HEK293 (cell line): ENCODE results near the gene KLHL17.
A peak's percentile ranks its signal among the peaks of the same experiment; 100 is the strongest.

Experiments used
- IKZF3 ChIP-seq: fragments of 450-650 bp; IDR thresholded peaks from 2 replicates; pipeline ENCODE4 v1.5.0; 2018; ENCODE audit warnings: missing biosample characterization, mild to moderate bottlenecking, missing genetic modification characterization, moderate library complexity
- KLF7 ChIP-seq: fragments of 450-650 bp; formaldehyde crosslinking; IDR thresholded peaks from 2 replicates; pipeline ENCODE4 v1.5.1; 2016; ENCODE audit warnings: missing biosample characterization, missing genetic modification characterization, borderline replicate concordance
- KLF8 ChIP-seq: fragments of 450-650 bp; formaldehyde crosslinking; IDR thresholded peaks from 2 replicates; pipeline ENCODE4 v1.5.1; 2016; ENCODE audit warnings: missing biosample characterization, missing genetic modification characterization
- MZF1 ChIP-seq: fragments of 450-650 bp; formaldehyde crosslinking; IDR thresholded peaks from 2 replicates; pipeline ENCODE4 v1.5.1; 2017; ENCODE audit warnings: missing biosample characterization, missing genetic modification characterization, borderline replicate concordance
- PRDM1 ChIP-seq: fragments of 450-650 bp; formaldehyde crosslinking; IDR thresholded peaks from 2 replicates; pipeline ENCODE4; 2016; ENCODE audit warnings: missing biosample characterization, missing genetic modification characterization
- ZBTB1 ChIP-seq: fragments of 450-650 bp; formaldehyde crosslinking; IDR thresholded peaks from 2 replicates; pipeline ENCODE4 v1.5.1; 2016; ENCODE audit warnings: missing biosample characterization, missing genetic modification characterization
- ZNF138 ChIP-seq: fragments of 450-650 bp; formaldehyde crosslinking; IDR thresholded peaks from 2 replicates; pipeline ENCODE4 v1.5.1; 2016; ENCODE audit warnings: missing biosample characterization, missing genetic modification characterization, borderline replicate concordance
- ZNF202 ChIP-seq: fragments of 450-650 bp; formaldehyde crosslinking; IDR thresholded peaks from 2 replicates; pipeline ENCODE4 v1.5.1; 2016; ENCODE audit warnings: missing biosample characterization, missing genetic modification characterization, borderline replicate concordance
- ZNF214 ChIP-seq: fragments of 450-650 bp; formaldehyde crosslinking; IDR thresholded peaks from 2 replicates; pipeline ENCODE4 v1.5.1; 2017; ENCODE audit warnings: missing biosample characterization, mild to moderate bottlenecking, missing genetic modification characterization, borderline replicate concordance
- ZNF404 ChIP-seq: fragments of 450-650 bp; formaldehyde crosslinking; IDR thresholded peaks from 2 replicates; pipeline ENCODE4 v1.5.1; 2017; ENCODE audit warnings: missing biosample characterization, missing genetic modification characterization
- ZNF416 ChIP-seq: fragments of 450-650 bp; formaldehyde crosslinking; IDR thresholded peaks from 2 replicates; pipeline ENCODE4 v1.5.1; 2016; ENCODE audit warnings: missing biosample characterization, missing genetic modification characterization
- ZNF423 ChIP-seq: fragments of 450-650 bp; formaldehyde crosslinking; IDR thresholded peaks from 2 replicates; pipeline ENCODE4 v1.5.1; 2016; ENCODE audit warnings: missing biosample characterization, missing genetic modification characterization
- ZNF48 ChIP-seq: fragments of 450-650 bp; formaldehyde crosslinking; IDR thresholded peaks from 2 replicates; pipeline ENCODE4 v1.5.1; 2016; ENCODE audit warnings: missing biosample characterization, missing genetic modification characterization
- ZNF600 ChIP-seq: fragments of 450-650 bp; formaldehyde crosslinking; IDR thresholded peaks from 2 replicates; pipeline ENCODE4 v1.5.1; 2016; ENCODE audit warnings: missing biosample characterization, missing genetic modification characterization
- ZNF658 ChIP-seq: fragments of 450-650 bp; formaldehyde crosslinking; IDR thresholded peaks from 2 replicates; pipeline ENCODE4; 2016; ENCODE audit warnings: missing biosample characterization, missing genetic modification characterization
- ZSCAN23 ChIP-seq: fragments of 450-650 bp; formaldehyde crosslinking; IDR thresholded peaks from 2 replicates; pipeline ENCODE4 v1.5.1; 2016; ENCODE audit warnings: missing biosample characterization, missing genetic modification characterization
- TF ChIP-seq, protein P1 (sequence below): fragments of 450-650 bp; formaldehyde crosslinking; IDR thresholded peaks from 2 replicates; pipeline ENCODE4 v1.5.1; 2016; ENCODE audit warnings: missing biosample characterization, missing genetic modification characterization
- TF ChIP-seq, protein P2 (sequence below): fragments of 450-650 bp; formaldehyde crosslinking; IDR thresholded peaks from 2 replicates; pipeline ENCODE4 v1.5.1; 2016; ENCODE audit warnings: missing biosample characterization, missing genetic modification characterization
- TF ChIP-seq, protein P3 (sequence below): fragments of 450-650 bp; formaldehyde crosslinking; IDR thresholded peaks from 2 replicates; pipeline ENCODE4 v1.5.1; 2016; ENCODE audit warnings: missing biosample characterization, missing genetic modification characterization
- TF ChIP-seq, protein P4 (sequence below): fragments of 450-650 bp; formaldehyde crosslinking; IDR thresholded peaks from 2 replicates; pipeline ENCODE4 v1.5.1; 2016; ENCODE audit warnings: missing biosample characterization, missing genetic modification characterization
- TF ChIP-seq, protein P5 (sequence below): fragments of 450-650 bp; formaldehyde crosslinking; IDR thresholded peaks from 2 replicates; pipeline ENCODE4 v1.5.1; 2016; ENCODE audit warnings: missing biosample characterization, missing genetic modification characterization

The KLHL17 gene

DNA sequence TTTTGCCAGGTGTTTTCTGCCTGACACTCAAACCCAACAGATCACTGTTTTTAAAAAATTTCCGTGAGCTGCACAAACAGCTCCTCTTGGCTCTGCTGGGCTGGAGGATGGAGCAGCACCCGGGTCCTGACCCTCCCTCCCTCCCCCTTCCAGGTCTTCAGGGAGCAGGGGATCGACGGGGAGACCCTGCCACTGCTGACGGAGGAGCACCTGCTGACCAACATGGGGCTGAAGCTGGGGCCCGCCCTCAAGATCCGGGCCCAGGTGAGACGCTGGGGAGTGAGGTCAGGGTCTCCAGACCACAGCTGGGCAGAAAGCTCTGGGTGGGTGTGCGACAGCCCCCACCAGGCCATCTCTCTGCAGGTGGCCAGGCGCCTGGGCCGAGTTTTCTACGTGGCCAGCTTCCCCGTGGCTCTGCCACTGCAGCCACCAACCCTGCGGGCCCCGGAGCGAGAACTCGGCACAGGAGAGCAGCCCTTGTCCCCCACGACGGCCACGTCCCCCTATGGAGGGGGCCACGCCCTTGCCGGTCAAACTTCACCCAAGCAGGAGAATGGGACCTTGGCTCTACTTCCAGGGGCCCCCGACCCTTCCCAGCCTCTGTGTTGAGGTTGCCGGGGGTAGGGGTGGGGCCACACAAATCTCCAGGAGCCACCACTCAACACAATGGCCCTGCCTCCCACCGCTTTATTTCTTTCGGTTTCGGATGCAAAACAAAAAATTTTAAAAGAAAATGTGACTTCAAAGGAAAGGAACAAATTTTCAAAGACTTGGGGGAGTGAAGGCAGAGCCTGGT is 16.6 kb upstream of the KLHL17 start (continued):
- TF ChIP-seq, protein P1, sequence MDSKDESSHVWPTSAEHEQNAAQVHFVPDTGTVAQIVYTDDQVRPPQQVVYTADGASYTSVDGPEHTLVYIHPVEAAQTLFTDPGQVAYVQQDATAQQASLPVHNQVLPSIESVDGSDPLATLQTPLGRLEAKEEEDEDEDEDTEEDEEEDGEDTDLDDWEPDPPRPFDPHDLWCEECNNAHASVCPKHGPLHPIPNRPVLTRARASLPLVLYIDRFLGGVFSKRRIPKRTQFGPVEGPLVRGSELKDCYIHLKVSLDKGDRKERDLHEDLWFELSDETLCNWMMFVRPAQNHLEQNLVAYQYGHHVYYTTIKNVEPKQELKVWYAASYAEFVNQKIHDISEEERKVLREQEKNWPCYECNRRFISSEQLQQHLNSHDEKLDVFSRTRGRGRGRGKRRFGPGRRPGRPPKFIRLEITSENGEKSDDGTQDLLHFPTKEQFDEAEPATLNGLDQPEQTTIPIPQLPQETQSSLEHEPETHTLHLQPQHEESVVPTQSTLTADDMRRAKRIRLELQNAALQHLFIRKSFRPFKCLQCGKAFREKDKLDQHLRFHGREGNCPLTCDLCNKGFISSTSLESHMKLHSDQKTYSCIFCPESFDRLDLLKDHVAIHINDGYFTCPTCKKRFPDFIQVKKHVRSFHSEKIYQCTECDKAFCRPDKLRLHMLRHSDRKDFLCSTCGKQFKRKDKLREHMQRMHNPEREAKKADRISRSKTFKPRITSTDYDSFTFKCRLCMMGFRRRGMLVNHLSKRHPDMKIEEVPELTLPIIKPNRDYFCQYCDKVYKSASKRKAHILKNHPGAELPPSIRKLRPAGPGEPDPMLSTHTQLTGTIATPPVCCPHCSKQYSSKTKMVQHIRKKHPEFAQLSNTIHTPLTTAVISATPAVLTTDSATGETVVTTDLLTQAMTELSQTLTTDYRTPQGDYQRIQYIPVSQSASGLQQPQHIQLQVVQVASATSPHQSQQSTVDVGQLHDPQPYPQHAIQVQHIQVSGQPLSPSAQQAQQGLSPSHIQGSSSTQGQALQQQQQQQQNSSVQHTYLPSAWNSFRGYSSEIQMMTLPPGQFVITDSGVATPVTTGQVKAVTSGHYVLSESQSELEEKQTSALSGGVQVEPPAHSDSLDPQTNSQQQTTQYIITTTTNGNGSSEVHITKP = peak; percentile 34
- TF ChIP-seq ZNF658 (tag by site-specific recombination) (no peak), ZNF138 (no peak), KLF7 (tag by site-specific recombination) (peak; percentile 74), MZF1 (no peak), IKZF3 (tag by site-specific recombination) (peak; percentile 46; the same call in 1 of the 2 replicates), ZNF48 (tag by site-specific recombination) (no peak), ZNF202 (tag by site-specific recombination) (no peak), ZNF416 (tag by site-specific recombination) (no peak), ZNF600 (tag by site-specific recombination) (peak; percentile 5; the same call in 1 of the 2 replicates), PRDM1 (tag by site-specific recombination) (no peak), ZSCAN23 (tag by site-specific recombination) (no peak), KLF8 (tag by site-specific recombination) (peak; percentile 21; the same call in 1 of the 2 replicates), ZNF404 (tag by site-specific recombination) (no peak), ZBTB1 (tag by site-specific recombination) (no peak), ZNF423 (tag by site-specific recombination) (no peak), ZNF214 (tag by site-specific recombination) (no peak)
- TF ChIP-seq, protein P2, sequence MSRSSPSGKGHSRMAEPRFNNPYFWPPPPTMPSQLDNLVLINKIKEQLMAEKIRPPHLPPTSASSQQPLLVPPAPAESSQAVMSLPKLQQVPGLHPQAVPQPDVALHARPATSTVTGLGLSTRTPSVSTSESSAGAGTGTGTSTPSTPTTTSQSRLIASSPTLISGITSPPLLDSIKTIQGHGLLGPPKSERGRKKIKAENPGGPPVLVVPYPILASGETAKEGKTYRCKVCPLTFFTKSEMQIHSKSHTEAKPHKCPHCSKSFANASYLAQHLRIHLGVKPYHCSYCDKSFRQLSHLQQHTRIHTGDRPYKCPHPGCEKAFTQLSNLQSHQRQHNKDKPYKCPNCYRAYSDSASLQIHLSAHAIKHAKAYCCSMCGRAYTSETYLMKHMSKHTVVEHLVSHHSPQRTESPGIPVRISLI = no peak
- TF ChIP-seq, protein P3, sequence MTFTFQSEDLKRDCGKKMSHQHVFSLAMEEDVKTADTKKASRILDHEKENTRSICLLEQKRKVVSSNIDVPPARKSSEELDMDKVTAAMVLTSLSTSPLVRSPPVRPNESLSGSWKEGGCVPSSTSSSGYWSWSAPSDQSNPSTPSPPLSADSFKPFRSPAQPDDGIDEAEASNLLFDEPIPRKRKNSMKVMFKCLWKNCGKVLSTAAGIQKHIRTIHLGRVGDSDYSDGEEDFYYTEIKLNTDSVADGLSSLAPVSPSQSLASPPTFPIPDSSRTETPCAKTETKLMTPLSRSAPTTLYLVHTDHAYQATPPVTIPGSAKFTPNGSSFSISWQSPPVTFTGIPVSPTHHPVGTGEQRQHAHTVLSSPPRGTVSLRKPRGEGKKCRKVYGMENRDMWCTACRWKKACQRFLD (tag by site-specific recombination) = no peak
- TF ChIP-seq, protein P4, sequence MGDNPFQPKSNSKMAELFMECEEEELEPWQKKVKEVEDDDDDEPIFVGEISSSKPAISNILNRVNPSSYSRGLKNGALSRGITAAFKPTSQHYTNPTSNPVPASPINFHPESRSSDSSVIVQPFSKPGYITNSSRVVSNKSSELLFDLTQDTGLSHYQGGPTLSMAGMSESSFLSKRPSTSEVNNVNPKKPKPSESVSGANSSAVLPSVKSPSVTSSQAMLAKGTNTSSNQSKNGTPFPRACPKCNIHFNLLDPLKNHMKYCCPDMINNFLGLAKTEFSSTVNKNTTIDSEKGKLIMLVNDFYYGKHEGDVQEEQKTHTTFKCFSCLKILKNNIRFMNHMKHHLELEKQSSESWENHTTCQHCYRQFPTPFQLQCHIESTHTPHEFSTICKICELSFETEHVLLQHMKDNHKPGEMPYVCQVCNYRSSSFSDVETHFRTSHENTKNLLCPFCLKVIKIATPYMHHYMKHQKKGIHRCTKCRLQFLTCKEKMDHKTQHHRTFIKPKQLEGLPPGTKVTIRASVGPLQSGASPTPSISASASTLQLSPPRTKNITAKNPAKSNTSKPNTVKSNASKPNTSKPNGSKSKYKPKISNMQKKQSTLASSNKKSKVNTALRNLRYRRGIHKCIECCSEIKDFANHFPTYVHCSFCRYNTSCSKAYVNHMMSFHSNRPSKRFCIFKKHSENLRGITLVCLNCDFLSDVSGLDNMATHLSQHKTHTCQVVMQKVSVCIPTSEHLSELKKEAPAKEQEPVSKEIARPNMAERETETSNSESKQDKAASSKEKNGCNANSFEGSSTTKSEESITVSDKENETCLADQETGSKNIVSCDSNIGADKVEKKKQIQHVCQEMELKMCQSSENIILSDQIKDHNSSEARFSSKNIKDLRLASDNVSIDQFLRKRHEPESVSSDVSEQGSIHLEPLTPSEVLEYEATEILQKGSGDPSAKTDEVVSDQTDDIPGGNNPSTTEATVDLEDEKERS (tag by site-specific recombination) = no peak
- TF ChIP-seq, protein P5, sequence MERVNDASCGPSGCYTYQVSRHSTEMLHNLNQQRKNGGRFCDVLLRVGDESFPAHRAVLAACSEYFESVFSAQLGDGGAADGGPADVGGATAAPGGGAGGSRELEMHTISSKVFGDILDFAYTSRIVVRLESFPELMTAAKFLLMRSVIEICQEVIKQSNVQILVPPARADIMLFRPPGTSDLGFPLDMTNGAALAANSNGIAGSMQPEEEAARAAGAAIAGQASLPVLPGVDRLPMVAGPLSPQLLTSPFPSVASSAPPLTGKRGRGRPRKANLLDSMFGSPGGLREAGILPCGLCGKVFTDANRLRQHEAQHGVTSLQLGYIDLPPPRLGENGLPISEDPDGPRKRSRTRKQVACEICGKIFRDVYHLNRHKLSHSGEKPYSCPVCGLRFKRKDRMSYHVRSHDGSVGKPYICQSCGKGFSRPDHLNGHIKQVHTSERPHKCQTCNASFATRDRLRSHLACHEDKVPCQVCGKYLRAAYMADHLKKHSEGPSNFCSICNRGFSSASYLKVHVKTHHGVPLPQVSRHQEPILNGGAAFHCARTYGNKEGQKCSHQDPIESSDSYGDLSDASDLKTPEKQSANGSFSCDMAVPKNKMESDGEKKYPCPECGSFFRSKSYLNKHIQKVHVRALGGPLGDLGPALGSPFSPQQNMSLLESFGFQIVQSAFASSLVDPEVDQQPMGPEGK (tag by site-specific recombination) = no peak; the same call in none of the 2 replicates
- TF ChIP-seq, all 188 proteins: peak for 20
